Measurements from ENCODE around the gene PRKCQ. TPM values are rescaled to one million over a fixed set of nuclear protein-coding genes. Genes with fewer than 3 reads are reported as not detected.

Gene PRKCQ
- total and polyA plus RNA-seq, 2 of the 13 experiments (the other 11 are each of a cell fraction or from before 2014, with no cell fraction given) = 0.13 to 0.35 TPM

DNA sequence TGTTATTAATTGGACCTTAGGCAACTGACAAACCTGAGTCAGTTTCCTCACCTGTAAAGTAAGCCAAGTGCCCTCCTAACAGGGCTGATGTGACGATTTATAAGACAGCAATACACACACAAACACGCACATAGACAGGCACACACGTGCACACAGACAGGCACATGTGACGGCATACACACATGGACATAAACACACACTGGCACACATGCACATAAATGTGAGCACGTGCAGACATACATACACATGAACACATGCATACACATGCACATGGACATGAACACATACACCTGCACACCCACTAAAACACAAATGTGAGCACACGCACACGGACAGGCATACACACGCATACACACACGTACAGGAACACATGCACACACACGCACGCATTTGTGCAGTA lies 148.9 kb downstream of the PRKCQ start:
- no peak overlapping the region for H3K9ac ChIP-seq (ENCODE audit: insufficient read depth, low read depth, low read length)
- POLR2A ChIA-PET = no interaction called here
- no peak overlapping the region for H3K4me2 ChIP-seq (ENCODE audit: low read depth, low read length)
- no TSS peak for BruUV-seq (replicated peaks)
- ATAC-seq = no peak
- no peak for FAIRE-seq
- no peak for DNase-seq (ENCODE audit: low spot score)
- H3K27me3 ChIP-seq (ENCODE audit: control insufficient read depth in 1 of 2, insufficient read depth in 2 of 2, low read length in 2 of 2) = no peaks in the 10 kb centered on the region; a peak in 1 of 5 replicates
- H3K9me3 ChIP-seq (ENCODE audit: low read length) = no peaks in the 10 kb centered on the region
- CTCF ChIA-PET (ENCODE audit: low intra/inter-chr PET ratio, low total read pairs) = no interaction called here
- H3K27ac ChIP-seq (ENCODE audit: extremely low read length, insufficient read depth, low read length) = no peak overlapping the region
- H2AFZ ChIP-seq (ENCODE audit: low read length) = no peak overlapping the region
- TF ChIP-seq, protein P1, sequence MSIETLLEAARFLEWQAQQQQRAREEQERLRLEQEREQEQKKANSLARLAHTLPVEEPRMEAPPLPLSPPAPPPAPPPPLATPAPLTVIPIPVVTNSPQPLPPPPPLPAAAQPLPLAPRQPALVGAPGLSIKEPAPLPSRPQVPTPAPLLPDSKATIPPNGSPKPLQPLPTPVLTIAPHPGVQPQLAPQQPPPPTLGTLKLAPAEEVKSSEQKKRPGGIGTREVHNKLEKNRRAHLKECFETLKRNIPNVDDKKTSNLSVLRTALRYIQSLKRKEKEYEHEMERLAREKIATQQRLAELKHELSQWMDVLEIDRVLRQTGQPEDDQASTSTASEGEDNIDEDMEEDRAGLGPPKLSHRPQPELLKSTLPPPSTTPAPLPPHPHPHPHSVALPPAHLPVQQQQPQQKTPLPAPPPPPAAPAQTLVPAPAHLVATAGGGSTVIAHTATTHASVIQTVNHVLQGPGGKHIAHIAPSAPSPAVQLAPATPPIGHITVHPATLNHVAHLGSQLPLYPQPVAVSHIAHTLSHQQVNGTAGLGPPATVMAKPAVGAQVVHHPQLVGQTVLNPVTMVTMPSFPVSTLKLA (IDR thresholded peaks at IDR 0.05) = peak; percentile 99
- no peak for TF ChIP-seq GATAD1 (CRISPR knock-in tag; IDR thresholded peaks at IDR 0.05)
- TF ChIP-seq ARNT2 (CRISPR knock-in tag; IDR thresholded peaks at IDR 0.05; ENCODE audit: low read depth) = no peak
- H3K79me2 ChIP-seq (ENCODE audit: insufficient read depth, low read length) = no peaks in the 10 kb centered on the region
- H3K4me1 ChIP-seq (ENCODE audit: insufficient read depth, low read length) = no peaks in the 10 kb centered on the region
- 39% methylated on average over 11 of the region's 11 CpGs for WGBS (ENCODE audit: low lambda C conversion rate)
- H3K36me3 ChIP-seq (replicated peaks in 1 of 2; ENCODE audit: control insufficient read depth in 1 of 2, insufficient read depth in 2 of 2, low read length in 2 of 2) = no peaks in the 10 kb centered on the region
- H3K4me3 ChIP-seq (replicated peaks in 1 of 3; ENCODE audit: insufficient read depth in 1 of 3, low read depth in 2 of 3, low read length in 3 of 3) = no peak overlapping the region
- intact Hi-C loops (cut with micrococcal nuclease; ENCODE audit: unreplicated experiment) = no loop called here
- H4K20me1 ChIP-seq (ENCODE audit: insufficient read depth, low read length) = no peaks in the 10 kb centered on the region
- in situ Hi-C loops (cut with HindIII; ENCODE audit: extremely low pct_ligation_motif_present, low pct_unique_long_range_greater_than_20kb) = no loop called here

DNA sequence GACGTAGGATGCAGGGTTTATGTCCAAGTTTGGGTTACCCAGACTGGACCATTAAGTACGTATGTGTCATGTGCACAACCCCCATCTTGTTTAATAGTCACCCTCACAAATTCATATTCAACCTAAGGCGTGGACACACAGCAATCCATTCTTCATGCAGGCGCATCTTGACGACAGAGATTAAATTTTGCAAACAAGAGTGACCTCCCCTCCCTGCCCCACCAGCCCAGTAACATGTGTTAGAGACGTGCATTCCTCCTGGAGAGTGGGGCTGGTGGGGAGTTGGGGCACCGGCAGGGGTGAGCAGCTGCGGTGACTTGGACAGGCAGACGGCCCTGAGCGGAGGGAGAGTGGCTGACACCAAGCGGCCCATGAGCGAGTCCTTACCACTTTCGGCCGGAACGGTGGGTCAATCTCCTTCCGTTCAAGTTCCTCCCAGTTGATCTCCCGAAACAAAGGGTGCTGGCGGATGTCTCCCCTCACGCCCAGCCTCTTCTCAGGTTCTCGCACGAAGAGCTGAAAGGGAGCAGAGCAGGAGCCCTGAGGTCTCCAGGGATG lies 149.6 kb downstream of the PRKCQ start:
- WGBS (ENCODE audit: low lambda C conversion rate) = 59% methylated on average over 13 of the region's 21 CpGs
- Histone ChIP-seq H3K4me2 (ENCODE audit: low read depth, low read length) (no peak overlapping the region), H3K36me3 (replicated peaks in 1 of 2; ENCODE audit: control insufficient read depth in 1 of 2, insufficient read depth in 2 of 2, low read length in 2 of 2) (no peaks in the 10 kb centered on the region), H3K27me3 (ENCODE audit: control insufficient read depth in 1 of 2, insufficient read depth in 2 of 2, low read length in 2 of 2) (no peaks in the 10 kb centered on the region; a peak in 1 of 5 replicates), H3K4me3 (replicated peaks in 1 of 3; ENCODE audit: insufficient read depth in 1 of 3, low read depth in 2 of 3, low read length in 3 of 3) (no peak overlapping the region), H3K9me3 (ENCODE audit: low read length) (no peaks in the 10 kb centered on the region), H3K27ac (ENCODE audit: extremely low read length, insufficient read depth, low read length) (no peak overlapping the region), H3K9ac (ENCODE audit: insufficient read depth, low read depth, low read length) (no peak overlapping the region), H3K4me1 (ENCODE audit: insufficient read depth, low read length) (no peaks in the 10 kb centered on the region), H3K79me2 (ENCODE audit: insufficient read depth, low read length) (no peaks in the 10 kb centered on the region), H4K20me1 (ENCODE audit: insufficient read depth, low read length) (no peaks in the 10 kb centered on the region), H2AFZ (ENCODE audit: low read length) (no peak overlapping the region)
- no peak for ATAC-seq
- CTCF ChIA-PET (ENCODE audit: low intra/inter-chr PET ratio, low total read pairs) = no interaction called here
- intact Hi-C loops (cut with micrococcal nuclease; ENCODE audit: unreplicated experiment) (no loop called here), in situ Hi-C loops (cut with HindIII; ENCODE audit: extremely low pct_ligation_motif_present, low pct_unique_long_range_greater_than_20kb) (no loop called here)
- BruUV-seq (replicated peaks) = no TSS peak
- no peak for FAIRE-seq
- DNase-seq (ENCODE audit: low spot score) = no peak
- TF ChIP-seq SNAI1 (CRISPR knock-in tag; IDR thresholded peaks at IDR 0.05; ENCODE audit: borderline replicate concordance) (no peak), NAIF1 (CRISPR knock-in tag; IDR thresholded peaks at IDR 0.05; ENCODE audit: borderline replicate concordance) (no peak), ZNF337 (CRISPR knock-in tag; IDR thresholded peaks at IDR 0.05; ENCODE audit: borderline replicate concordance, low read depth) (no peak), NR2F1 (CRISPR knock-in tag; IDR thresholded peaks at IDR 0.05) (no peak), AHR (CRISPR knock-in tag; IDR thresholded peaks at IDR 0.05) (no peak), KMT2A (CRISPR knock-in tag; IDR thresholded peaks at IDR 0.05) (no peak), MED8 (CRISPR knock-in tag; IDR thresholded peaks at IDR 0.05; ENCODE audit: insufficient replicate concordance) (no peak), ZNF367 (CRISPR knock-in tag; IDR thresholded peaks at IDR 0.05; ENCODE audit: borderline replicate concordance) (no peak), ZSCAN21 (CRISPR knock-in tag; IDR thresholded peaks at IDR 0.05; ENCODE audit: borderline replicate concordance) (no peak), REL (CRISPR knock-in tag; conservative IDR thresholded peaks at IDR 0.05) (no peak)
- POLR2A ChIA-PET = no interaction called here

Measured in HepG2 (cell line).